HTR-8/SVneo (cell line): ENCODE results near the gene CCNDBP1.
A peak's percentile ranks its signal among the peaks of the same experiment; 100 is the strongest.

Experiments
- DNase-seq: peaks from one replicate; pipeline ENCODE4 v3.0.0; 2011; ENCODE audit warnings: low spot score, mixed read lengths; ENCODE audit not compliant: insufficient read length
- FAIRE-seq: peaks from 2 replicates; lab custom pipeline; 2011; peaks lifted over from hg19 to GRCh38; lab: Jason Lieb, UNC

Gene CCNDBP1

DNA sequence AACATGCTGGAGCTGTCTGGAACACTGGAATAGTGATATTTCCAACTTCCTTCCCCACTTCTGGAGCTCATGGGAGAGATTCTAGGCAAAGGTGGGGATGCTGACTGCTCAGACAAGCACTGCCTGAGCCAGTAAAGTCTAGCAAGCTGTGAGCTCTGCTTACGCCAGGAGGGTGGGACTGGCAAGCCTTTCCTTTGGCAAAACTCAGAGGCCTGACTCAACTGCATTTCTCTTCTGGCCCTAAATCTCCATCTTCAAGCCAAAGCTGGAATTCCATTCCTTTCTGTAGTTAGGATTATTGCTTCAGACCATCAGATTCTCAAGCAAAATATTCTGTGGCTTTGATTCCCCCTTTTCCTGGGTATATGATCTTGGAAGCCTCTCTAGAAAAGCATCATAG lies 55.9 kb downstream of the CCNDBP1 start:
- FAIRE-seq (no peak), DNase-seq (no peak)

- DNase-seq (no peak), FAIRE-seq (no peak)
These were observed 57.4 kb downstream of the CCNDBP1 start for GRCh38 chr15:43242616-43243015.

DNA sequence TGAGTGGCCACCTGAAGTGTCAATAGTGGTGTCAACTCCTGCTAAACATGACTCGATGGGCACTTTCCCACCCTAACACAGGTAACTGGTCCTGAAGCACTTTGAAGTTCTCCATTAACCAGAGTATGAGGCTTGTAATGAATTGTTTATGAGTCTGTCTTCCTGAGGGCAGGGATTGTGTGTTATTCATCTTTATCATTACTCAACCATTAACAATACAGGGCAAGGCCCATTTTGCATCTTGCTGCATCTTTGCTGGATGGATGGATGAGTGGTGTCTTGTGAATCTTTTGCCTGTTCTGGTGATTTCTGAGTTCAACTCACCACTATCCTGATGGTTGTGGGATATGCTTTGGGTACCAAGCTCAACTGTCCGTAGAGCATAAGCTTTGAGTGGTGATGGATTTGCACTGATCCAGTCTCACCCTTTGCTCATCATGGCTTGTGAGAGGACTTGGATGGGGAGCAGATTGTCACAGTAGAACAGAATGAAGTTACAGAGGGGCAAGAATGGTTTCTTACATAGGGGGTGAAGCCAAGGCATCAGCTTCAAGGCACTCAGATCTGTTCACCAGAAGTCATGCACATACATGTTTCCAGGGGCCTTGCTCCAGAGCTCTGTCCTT lies 57.9 kb downstream of the CCNDBP1 start:
- DNase-seq: no peak
- peak; percentile 48 for FAIRE-seq

DNA sequence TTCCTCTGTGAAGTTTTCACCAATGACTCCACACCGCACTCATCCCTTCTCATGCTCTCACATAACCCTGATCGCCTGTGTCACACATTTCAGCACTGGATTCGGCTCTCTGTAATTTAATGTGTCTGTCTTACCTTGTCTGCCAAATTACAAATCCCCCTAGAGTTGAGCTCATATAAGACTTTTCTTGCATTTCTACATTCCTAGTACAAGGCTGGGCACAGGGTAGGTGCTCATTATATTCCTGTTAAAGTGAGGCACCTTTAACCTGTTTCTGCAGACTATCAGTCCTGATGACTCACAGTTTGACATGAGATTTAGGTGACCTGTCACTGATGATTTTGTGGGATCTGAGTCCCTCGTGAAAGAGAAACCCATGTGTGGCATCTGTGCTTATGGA lies 58.9 kb downstream of the CCNDBP1 start:
- no peak for FAIRE-seq
- DNase-seq: no peak

- FAIRE-seq (no peak), DNase-seq (no peak)
These were observed 61.1 kb downstream of the CCNDBP1 start for GRCh38 chr15:43246261-43246774.
